Lower leg skin (tissue), 4 donors: Measurements from ENCODE around the gene CLSTN2. TPM values are rescaled to one million over a fixed set of nuclear protein-coding genes. Genes with fewer than 3 reads are reported as not detected.

Experiments
- DNase-seq, 2 donors: peaks; one replicate each; pipeline ENCODE4 v3.0.0-alpha.2; 2019; ENCODE audit warnings: low spot score in 2 of 2
- H3K4me3 ChIP-seq: fragments of 200-600 bp; sonication (generic); 2 replicates; pipeline ENCODE4 v1.5.1; 2017; ENCODE audit warnings: mild to moderate bottlenecking, low read depth; ENCODE audit not compliant: poor library complexity, severe bottlenecking
- POLR2A ChIP-seq, 2 donors: fragments of 450-650 bp; IDR thresholded peaks; one replicate each; pipeline ENCODE4 v1.6.1; 2016 to 2017; ENCODE audit warnings: antibody characterized with exemption in 2 of 2, mild to moderate bottlenecking in 1 of 2, moderate library complexity in 1 of 2
- WGBS, 2 donors: methylation state at CpG; one replicate each; pipeline ENCODE4 v1.1.5; 2018; 5-methylcytosine and 5-hydroxymethylcytosine counted together
- intact Hi-C: fragments of 100-400 bp; cut with DNase I; formaldehyde crosslinking; loops from one replicate; pipeline ENCODE4 v1.15.0; 2023; ENCODE audit warnings: low total_unique reads
- total RNA-seq, 4 donors: library from RNA; depleted of rRNA; stranded (reverse); fragments of >200 nt; gene quantifications; one replicate each; pipeline ENCODE4 v1.1.0, GENCODE V29; 2016
- TF ChIP-seq, protein P1 (sequence below), 3 donors: fragments of 450-650 bp; IDR thresholded peaks; one replicate each; pipeline ENCODE4 v1.5.1; 2016; ENCODE audit warnings: antibody characterized with exemption in 3 of 3, mild to moderate bottlenecking in 3 of 3, moderate library complexity in 2 of 3

Gene CLSTN2
- total RNA-seq, 4 donors from 2014 or later = 3.1 to 7.9 (median 4.7) TPM

GRCh38 chr3:139969386-139969785 is 34.4 kb downstream of the CLSTN2 start:
- intact Hi-C loops = no loop called here
- no peak overlapping the region for H3K4me3 ChIP-seq
- 89 to 90% methylated on average over 1 of the region's 1 CpG for WGBS, 2 donors
- TF ChIP-seq, protein P1, sequence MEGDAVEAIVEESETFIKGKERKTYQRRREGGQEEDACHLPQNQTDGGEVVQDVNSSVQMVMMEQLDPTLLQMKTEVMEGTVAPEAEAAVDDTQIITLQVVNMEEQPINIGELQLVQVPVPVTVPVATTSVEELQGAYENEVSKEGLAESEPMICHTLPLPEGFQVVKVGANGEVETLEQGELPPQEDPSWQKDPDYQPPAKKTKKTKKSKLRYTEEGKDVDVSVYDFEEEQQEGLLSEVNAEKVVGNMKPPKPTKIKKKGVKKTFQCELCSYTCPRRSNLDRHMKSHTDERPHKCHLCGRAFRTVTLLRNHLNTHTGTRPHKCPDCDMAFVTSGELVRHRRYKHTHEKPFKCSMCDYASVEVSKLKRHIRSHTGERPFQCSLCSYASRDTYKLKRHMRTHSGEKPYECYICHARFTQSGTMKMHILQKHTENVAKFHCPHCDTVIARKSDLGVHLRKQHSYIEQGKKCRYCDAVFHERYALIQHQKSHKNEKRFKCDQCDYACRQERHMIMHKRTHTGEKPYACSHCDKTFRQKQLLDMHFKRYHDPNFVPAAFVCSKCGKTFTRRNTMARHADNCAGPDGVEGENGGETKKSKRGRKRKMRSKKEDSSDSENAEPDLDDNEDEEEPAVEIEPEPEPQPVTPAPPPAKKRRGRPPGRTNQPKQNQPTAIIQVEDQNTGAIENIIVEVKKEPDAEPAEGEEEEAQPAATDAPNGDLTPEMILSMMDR (IDR thresholded peaks at IDR 0.05) = no peak
- TF ChIP-seq POLR2A (IDR thresholded peaks at IDR 0.05) = no peak
- no peak for DNase-seq

GRCh38 chr3:139970526-139970925 is 35.5 kb downstream of the CLSTN2 start:
- TF ChIP-seq POLR2A (IDR thresholded peaks at IDR 0.05) = no peak
- TF ChIP-seq, protein P1 (IDR thresholded peaks at IDR 0.05) = no peak
- DNase-seq = no peak
- H3K4me3 ChIP-seq = no peak overlapping the region
- intact Hi-C loops = no loop called here
- WGBS, 2 donors = 81 to 86% methylated on average over 5 of the region's 5 CpGs

DNA sequence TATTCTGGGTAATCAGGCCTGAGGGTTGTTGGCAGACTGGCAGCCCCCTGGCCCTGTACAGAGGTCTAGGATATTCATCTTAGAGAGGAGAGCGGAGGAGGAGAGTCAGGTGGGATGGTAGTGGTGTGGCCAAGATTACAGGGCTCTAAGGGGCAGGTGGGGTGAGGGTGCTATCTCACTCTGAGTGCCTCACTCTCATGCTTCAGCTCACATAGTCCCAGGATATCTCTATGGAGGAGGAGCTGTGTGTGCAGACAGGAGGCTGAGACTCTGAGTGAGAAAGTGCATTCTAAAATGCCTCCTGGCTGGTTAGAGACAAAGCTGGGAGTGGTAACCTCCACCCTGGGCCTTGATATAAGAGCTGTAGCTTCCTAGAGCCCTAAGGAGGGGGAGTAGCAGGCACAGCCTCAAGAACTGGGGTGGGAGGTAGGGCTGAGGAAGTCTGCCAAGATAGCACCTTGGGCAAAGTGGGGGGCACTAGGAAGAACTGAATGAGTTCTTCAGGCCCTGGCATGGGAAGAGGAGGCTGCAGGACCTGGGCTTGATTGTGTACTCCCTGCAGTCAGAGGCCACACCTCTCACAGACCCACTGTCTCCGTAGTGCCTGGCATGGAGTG is 39.9 kb downstream of the CLSTN2 start:
- no peak overlapping the region for H3K4me3 ChIP-seq
- no peak for TF ChIP-seq POLR2A (IDR thresholded peaks at IDR 0.05)
- TF ChIP-seq, protein P1 (IDR thresholded peaks at IDR 0.05) = no peak
- 69 to 80% methylated on average over 2 of the region's 2 CpGs for WGBS, 2 donors
- intact Hi-C loops = no loop called here
- no peak for DNase-seq

DNA sequence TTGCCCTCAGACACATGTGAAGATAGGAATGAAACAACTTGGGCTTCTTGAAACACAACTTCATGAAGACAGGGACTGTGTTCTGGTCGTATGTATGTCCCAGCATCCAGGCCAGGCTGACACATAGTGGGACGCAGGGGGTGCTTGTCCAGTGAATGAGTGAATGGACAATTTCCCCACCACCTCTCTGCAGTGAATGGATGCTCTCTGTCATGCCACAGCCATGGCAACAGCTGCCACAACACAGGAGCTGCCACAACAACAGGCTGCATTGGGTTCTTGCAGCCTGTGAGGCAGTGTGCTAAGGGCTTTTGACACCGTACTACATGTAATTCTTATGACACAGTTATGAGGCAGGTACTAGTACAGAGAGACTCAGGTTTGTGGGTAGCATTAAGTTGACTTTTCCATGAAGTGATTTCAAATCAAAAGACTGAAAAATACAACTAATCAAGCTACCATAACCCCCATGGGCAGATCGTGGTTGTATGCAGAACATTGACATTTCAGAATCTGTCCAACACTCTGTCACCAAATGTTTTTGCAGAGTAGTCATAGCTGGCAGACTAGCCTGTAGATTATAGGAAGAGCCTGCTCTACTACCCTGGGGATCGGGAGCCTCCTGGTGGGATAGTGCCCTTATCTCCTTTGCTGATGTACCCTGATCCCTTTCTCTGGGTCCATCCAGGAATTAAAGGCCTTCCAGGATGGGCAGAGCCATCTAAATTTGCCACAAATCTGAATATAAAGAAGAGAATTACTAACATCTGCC is 40.8 kb downstream of the CLSTN2 start:
- H3K4me3 ChIP-seq = no peak overlapping the region
- intact Hi-C loops = no loop called here
- 55 to 61% methylated on average over 5 of the region's 5 CpGs for WGBS, 2 donors
- no peak for DNase-seq
- no peak for TF ChIP-seq POLR2A (IDR thresholded peaks at IDR 0.05)
- TF ChIP-seq, protein P1 (IDR thresholded peaks at IDR 0.05) = no peak

DNA sequence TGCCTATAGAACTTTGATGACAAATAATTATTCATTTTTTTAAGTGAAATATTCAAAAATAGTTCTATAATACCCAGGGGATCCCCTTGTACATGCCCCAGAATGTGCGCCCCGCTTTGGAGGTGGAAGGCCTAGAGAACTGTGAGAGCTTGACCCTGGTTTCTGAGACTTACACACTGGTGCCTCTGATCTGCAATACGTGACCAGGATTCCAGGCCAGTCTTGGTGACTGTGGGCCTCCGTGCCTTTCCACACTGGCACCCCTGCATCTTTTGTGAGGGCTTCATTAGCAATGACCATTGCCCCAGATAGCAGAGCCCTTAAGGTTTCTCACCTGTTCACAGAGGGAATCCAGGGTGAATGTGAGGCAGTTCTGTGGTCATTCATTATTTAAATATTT is 44.0 kb downstream of the CLSTN2 start:
- H3K4me3 ChIP-seq = no peak overlapping the region
- TF ChIP-seq, protein P1 (IDR thresholded peaks at IDR 0.05) = no peak
- WGBS, 2 donors = 94 to 95% methylated on average over 4 of the region's 4 CpGs
- DNase-seq = no peak
- intact Hi-C loops = no loop called here
